GM12875 (cell line): Measurements from ENCODE around the gene MEOX1.

Source experiments
- H3K4me3 ChIP-seq: one replicate; pipeline ENCODE4 v1.5.1; 2011; ENCODE audit warnings: low read depth, low read length, control low read depth
- TF ChIP-seq, protein P1 (sequence below): IDR thresholded peaks from 2 replicates; pipeline ENCODE4 v1.5.1; 2011; ENCODE audit warnings: low read depth, mild to moderate bottlenecking, control low read depth, inconsistent platforms, low read length, moderate library complexity, borderline replicate concordance; ENCODE audit not compliant: insufficient read depth

MEOX1 gene

DNA sequence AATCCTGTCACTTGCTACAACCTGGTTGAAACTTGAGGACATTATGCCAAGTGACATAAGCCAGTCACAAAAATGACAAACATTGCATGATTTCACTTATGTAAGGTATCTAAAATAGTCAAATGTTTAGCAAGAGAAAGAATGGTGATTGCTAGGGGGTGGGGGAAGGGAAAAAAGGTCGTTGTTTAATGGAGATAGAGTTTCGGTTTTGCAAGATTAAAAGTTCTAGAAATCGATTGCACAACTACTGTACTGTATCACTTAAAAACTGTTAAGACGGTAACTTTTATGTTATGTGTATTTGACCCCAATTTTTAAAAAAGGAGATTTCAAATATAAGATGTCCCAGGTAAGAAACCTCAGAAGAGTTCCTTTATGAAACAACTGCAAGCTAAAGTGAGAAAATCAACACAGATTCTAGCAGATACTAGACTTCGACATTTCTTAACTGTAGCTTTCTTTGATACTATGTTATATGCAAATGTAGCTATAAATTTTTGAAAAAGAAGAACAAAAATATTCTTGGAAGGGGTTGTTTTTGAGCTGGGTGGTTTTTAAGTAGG, 5.9 kb downstream of the MEOX1 start:
- no peak overlapping the region for H3K4me3 ChIP-seq
- TF ChIP-seq, protein P1, sequence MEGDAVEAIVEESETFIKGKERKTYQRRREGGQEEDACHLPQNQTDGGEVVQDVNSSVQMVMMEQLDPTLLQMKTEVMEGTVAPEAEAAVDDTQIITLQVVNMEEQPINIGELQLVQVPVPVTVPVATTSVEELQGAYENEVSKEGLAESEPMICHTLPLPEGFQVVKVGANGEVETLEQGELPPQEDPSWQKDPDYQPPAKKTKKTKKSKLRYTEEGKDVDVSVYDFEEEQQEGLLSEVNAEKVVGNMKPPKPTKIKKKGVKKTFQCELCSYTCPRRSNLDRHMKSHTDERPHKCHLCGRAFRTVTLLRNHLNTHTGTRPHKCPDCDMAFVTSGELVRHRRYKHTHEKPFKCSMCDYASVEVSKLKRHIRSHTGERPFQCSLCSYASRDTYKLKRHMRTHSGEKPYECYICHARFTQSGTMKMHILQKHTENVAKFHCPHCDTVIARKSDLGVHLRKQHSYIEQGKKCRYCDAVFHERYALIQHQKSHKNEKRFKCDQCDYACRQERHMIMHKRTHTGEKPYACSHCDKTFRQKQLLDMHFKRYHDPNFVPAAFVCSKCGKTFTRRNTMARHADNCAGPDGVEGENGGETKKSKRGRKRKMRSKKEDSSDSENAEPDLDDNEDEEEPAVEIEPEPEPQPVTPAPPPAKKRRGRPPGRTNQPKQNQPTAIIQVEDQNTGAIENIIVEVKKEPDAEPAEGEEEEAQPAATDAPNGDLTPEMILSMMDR, result no peak

DNA sequence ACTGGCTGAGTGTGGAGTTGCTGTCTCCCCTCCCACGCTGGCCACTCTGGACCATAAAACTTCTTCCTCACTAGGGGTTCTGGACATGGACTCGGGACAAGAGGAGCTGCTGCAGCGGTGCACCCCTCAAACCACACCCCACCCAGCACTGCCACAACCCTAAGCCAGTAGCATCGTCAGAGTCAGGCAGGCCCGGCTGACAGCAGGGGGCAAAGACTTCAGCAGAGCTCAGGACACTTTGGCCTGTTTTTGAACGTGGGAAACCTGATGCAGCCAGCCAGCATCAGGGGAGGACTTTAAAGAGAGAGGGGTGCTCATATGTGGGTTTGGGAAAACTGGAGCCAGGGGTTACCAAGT, 9.6 kb downstream of the MEOX1 start:
- TF ChIP-seq, protein P1, result no peak
- H3K4me3 ChIP-seq, result no peak overlapping the region

DNA sequence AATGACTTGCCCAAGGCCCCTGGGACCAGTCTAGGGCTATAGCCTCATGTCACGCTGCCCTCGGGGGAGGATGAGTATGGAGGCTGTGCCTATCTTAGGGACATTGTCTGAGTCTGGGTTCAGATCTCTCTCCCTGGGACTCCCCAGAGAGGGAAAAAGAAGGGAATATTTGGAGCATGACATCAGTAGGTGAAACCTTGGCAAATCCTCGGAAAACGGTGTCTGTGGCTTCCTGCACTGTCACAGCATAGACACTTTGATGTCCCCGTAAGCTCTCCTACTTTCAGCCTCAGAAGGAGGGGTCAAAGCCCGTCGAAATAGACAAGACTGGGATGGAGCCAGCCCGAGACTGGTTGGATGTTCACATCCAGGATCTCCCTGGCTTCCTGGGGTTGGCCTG, 11.3 kb downstream of the MEOX1 start:
- no peak overlapping the region for H3K4me3 ChIP-seq
- TF ChIP-seq, protein P1, result no peak

DNA sequence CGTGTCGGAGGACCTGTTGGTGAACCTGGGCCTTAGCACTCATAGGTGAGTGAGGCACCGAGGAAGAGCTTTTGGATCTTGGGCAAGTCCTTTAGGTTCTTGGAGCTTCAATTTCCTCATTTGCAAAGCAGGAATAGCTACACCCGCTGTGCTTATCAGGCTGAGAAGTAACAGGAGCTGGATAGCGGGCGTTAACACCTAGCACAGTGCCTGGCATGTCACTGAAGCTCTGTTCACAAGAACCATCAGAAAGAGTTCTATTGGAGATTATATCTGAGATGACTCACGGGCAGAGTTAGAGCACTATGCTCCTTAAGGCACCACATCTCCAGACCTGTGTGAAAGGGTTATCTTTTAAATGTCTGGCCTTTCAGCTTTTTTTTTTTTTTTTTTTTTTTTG, 12.8 kb downstream of the MEOX1 start:
- TF ChIP-seq, protein P1, result no peak

DNA sequence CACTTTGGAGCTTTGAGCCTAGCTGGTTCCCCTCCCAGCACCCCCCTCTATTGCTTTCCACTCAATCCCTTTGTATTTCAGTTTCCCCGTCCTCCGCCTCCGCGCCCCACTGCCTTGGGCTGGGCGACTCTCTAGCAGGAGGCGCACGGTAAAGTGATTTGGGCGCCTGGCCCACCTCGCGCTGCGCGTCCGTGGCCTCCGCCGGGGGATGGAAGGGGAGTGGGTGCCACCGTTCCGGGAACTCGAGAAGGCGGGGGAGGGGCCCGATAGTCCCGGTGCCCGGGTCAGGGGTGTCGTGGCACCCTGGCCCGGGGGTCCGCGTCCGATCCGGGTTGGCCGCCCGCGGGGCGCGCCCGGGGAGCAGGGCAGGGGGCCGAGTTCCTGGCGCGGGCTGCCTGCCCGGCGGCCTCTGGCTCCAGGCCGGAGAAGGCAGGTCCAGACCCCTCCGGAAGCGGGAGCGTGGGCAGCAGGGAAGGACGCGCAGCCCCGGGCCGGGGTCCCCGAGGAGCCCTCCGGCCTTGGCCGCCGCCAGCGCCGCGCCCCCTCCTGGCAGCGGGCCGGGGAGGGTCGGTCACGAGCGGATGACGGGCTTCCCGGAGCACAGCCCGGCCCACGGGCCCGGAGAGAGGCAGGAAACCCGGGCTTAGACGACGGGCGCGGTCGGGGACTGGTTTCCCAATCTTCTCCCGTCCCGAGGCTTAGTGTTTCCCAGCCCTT, 15.8 kb downstream of the MEOX1 start:
- H3K4me3 ChIP-seq, result no peak overlapping the region
- TF ChIP-seq, protein P1, result no peak

More for the DNA sequence above, 12.8 kb downstream of the MEOX1 start:
- H3K4me3 ChIP-seq, result no peak overlapping the region

DNA sequence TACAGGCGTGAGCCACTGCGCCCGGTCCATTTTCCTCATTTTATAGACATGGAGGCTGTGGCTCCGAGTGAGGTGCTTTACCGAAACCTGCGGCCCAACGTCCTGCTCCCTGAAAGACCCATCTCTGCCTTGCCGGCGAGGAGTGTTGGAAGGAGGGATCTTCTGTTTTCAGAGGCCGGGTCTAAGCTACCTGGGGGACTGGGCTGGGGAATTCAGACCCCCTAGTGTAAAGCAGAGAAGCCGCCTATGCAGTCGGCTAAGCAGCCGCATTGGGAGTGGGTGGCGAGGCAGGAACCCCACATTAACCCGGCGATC, 16.3 kb downstream of the MEOX1 start:
- TF ChIP-seq, protein P1, result no peak
- H3K4me3 ChIP-seq, result no peak overlapping the region

DNA sequence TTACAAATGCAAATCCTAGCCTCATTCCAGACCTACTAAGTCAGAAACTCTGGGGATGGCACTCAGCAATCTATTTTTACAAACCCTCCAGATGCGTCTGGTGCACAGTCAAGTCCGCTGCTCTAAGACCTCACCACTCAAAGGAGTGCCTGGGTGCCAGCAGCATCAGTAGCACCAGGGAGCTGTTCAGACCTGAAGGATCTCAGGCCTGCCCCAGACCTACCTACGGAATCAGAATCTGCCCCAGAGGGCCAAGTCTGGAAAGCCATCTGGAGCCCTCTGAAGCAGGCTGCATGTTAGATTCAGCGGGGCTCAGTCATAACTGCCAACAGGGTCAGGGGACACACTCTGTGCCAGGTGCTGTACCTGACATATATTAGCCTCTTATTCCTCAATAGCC, 17.6 kb downstream of the MEOX1 start:
- no peak overlapping the region for H3K4me3 ChIP-seq
- TF ChIP-seq, protein P1, result no peak
